ENCODE data around the gene SMR3B.

DNA sequence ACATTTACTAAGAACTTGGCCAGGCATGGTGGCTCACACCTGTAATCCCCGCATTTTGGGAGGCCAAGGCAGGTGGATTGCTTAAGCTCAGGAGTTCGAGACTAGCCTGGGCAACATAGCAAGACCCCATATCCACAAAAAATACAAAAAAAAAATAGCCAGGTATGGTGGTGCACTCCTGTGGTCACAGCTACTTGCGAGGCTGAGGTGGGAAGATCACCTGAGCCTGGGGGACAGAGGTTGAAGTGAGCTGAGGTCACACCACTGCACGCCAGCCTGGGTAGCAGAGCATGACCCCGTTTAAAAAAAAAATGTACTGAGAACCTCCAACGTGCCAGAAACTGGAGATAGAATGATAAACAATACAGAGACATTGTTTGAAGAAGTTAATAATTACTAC is 22.8 kb downstream of the SMR3B start:
- TF ChIP-seq, protein P1, sequence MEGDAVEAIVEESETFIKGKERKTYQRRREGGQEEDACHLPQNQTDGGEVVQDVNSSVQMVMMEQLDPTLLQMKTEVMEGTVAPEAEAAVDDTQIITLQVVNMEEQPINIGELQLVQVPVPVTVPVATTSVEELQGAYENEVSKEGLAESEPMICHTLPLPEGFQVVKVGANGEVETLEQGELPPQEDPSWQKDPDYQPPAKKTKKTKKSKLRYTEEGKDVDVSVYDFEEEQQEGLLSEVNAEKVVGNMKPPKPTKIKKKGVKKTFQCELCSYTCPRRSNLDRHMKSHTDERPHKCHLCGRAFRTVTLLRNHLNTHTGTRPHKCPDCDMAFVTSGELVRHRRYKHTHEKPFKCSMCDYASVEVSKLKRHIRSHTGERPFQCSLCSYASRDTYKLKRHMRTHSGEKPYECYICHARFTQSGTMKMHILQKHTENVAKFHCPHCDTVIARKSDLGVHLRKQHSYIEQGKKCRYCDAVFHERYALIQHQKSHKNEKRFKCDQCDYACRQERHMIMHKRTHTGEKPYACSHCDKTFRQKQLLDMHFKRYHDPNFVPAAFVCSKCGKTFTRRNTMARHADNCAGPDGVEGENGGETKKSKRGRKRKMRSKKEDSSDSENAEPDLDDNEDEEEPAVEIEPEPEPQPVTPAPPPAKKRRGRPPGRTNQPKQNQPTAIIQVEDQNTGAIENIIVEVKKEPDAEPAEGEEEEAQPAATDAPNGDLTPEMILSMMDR (IDR thresholded peaks at IDR 0.05 in 4 of 5, conservative IDR thresholded peaks at IDR 0.05 in 1 of 5): no peak
- TF ChIP-seq POLR2A (IDR thresholded peaks at IDR 0.05): no peak

Data from gastrocnemius medialis (tissue), 4 donors.